K562 (cell line): ENCODE results near the gene LDB2. TPM values are rescaled to one million over a fixed set of nuclear protein-coding genes. Genes with fewer than 3 reads are reported as not detected.

Experiments used
- ATAC-seq: fragments of 200-7000 bp; cut with Tn5 transposase; 3 replicates; pipeline ENCODE4 v1.9.1; 2020; ENCODE audit warnings: moderate library complexity
- BruUV-seq: library from RNA; stranded (reverse); fragments of 400-500 nt; replicated peaks from 2 replicates; lab custom pipeline; 2021; lab: Mats Ljungman, UMichigan
- CTCF ChIA-PET: fragments of 300-600 bp; formaldehyde crosslinking; extraction: SDS; loops from one replicate; lab custom pipeline; 2021; ENCODE audit warnings: low intra/inter-chr PET ratio; lab: Yijun Ruan, JAX
- POLR2A ChIA-PET: fragments of 300-600, 350-650 bp; sonication (Branson Sonifier 250); formaldehyde crosslinking; extraction: SDS; loops from one replicate; lab custom pipeline; 2021; ENCODE audit warnings: antibody characterized with exemption, inconsistent platforms; lab: Yijun Ruan, JAX
- DNase-seq, 4 experiments: peaks; one replicate each; pipeline versions ENCODE4 v3.0.0 to v3.0.0-alpha.2; 2011 to 2018; ENCODE audit warnings: low spot score in 3 of 4, mixed read lengths in 3 of 4; ENCODE audit errors: extremely low read depth in 1 of 4
- FAIRE-seq: peaks from 2 replicates; lab custom pipeline; 2011; peaks lifted over from hg19 to GRCh38; lab: Jason Lieb, UNC
- H2AFZ ChIP-seq: 2 replicates; pipeline ENCODE4 v1.6.0; 2011; ENCODE audit warnings: low read depth, low read length, control low read depth, inconsistent platforms
- H3K27ac ChIP-seq: fragments of 200-600 bp; 3 replicates; pipeline ENCODE4 v1.8.0; 2011; ENCODE audit warnings: low read depth, mild to moderate bottlenecking, control low read depth, inconsistent platforms, low read length, moderate library complexity, mixed read lengths; ENCODE audit errors: extremely low read depth
- H3K27me3 ChIP-seq, 2 experiments: fragments of 300-600 bp in 1 of 2; 2 replicates in 1 of 2; 3 replicates in 1 of 2; pipeline versions ENCODE4 v1.6.0 to v1.8.0; 2011; ENCODE audit warnings: inconsistent platforms in 2 of 2, low read length in 2 of 2, mild to moderate bottlenecking in 1 of 2, mixed read lengths in 1 of 2, moderate library complexity in 1 of 2; ENCODE audit not compliant: control insufficient read depth in 2 of 2, insufficient read depth in 2 of 2
- H3K36me3 ChIP-seq: fragments of 300-600 bp; 3 replicates; pipeline ENCODE4 v1.8.0; 2011; ENCODE audit warnings: mild to moderate bottlenecking, low read length, inconsistent platforms; ENCODE audit not compliant: control insufficient read depth, insufficient read depth
- H3K4me1 ChIP-seq, 2 experiments: fragments of 200-600 bp in 1 of 2; replicated peaks in 1 of 2; 2 replicates in 1 of 2; 3 replicates in 1 of 2; pipeline versions ENCODE4 v1.5.1 to v1.8.0; 2011; ENCODE audit warnings: inconsistent platforms in 2 of 2, low read length in 2 of 2, mild to moderate bottlenecking in 1 of 2, mixed read lengths in 1 of 2, moderate library complexity in 1 of 2; ENCODE audit not compliant: control insufficient read depth in 2 of 2, insufficient read depth in 2 of 2
- H3K4me2 ChIP-seq: 2 replicates; pipeline ENCODE4 v1.6.1; 2011; ENCODE audit warnings: low read length, control low read depth, inconsistent platforms, mixed read lengths; ENCODE audit not compliant: insufficient read depth
- H3K4me3 ChIP-seq: fragments of 200-600 bp; sonication (generic), shearing (Covaris generic); 2 replicates; pipeline ENCODE4 v1.5.1; 2016; ENCODE audit warnings: control low read depth, inconsistent platforms
- H3K79me2 ChIP-seq: fragments of 200-600 bp; 3 replicates; pipeline ENCODE4 v1.8.0; 2011; ENCODE audit warnings: low read length, inconsistent platforms; ENCODE audit not compliant: control insufficient read depth, insufficient read depth
- H3K9ac ChIP-seq, 2 experiments: 2 replicates each; pipeline versions ENCODE4 v1.6.0 to v1.6.1; 2011; ENCODE audit warnings: low read depth in 2 of 2, low read length in 2 of 2, control low read depth in 1 of 2, inconsistent platforms in 1 of 2, mild to moderate bottlenecking in 1 of 2, mixed read lengths in 1 of 2; ENCODE audit not compliant: insufficient read depth in 1 of 2
- H3K9me1 ChIP-seq: one replicate; pipeline ENCODE4 v1.6.0; 2011; ENCODE audit warnings: inconsistent platforms, mild to moderate bottlenecking, low read length, moderate library complexity; ENCODE audit not compliant: control insufficient read depth, insufficient read depth
- H3K9me3 ChIP-seq: replicated peaks from 2 replicates; pipeline ENCODE4 v1.5.1; 2011; ENCODE audit warnings: low read depth, low read length, inconsistent platforms; ENCODE audit not compliant: control insufficient read depth, insufficient read depth
- H4K20me1 ChIP-seq: replicated peaks from 2 replicates; pipeline ENCODE4 v1.6.1; 2011; ENCODE audit warnings: low read length, inconsistent platforms, mixed read lengths; ENCODE audit not compliant: control insufficient read depth, insufficient read depth
- KLF16 ChIP-seq: IDR thresholded peaks from 2 replicates; pipeline ENCODE4 v1.6.1; 2016; ENCODE audit warnings: antibody characterized with exemption
- NBN ChIP-seq: fragments of 450-650 bp; IDR thresholded peaks from 2 replicates; pipeline ENCODE4 v1.6.1; 2016; ENCODE audit warnings: low read depth, mild to moderate bottlenecking
- WGBS: fragments of 100-300 bp; shearing (Covaris generic); methylation state at CpG from one replicate; pipeline ENCODE4 v1.1.6; 2016; ENCODE audit warnings: low coverage, mixed read lengths; ENCODE audit not compliant: insufficient coverage; ENCODE audit errors: missing lambda C conversion rate; 5-methylcytosine and 5-hydroxymethylcytosine counted together
- in situ Hi-C: fragments of 300-500 bp; cut with MboI; formaldehyde crosslinking; loops from 4 replicates; pipeline ENCODE4 v1.15.0; 2018; ENCODE audit warnings: inconsistent platforms, mixed read lengths
- intact Hi-C: fragments of 100-400 bp; cut with micrococcal nuclease; formaldehyde crosslinking; loops from 2 replicates; pipeline ENCODE4 v1.14.2; 2022
- polyA plus RNA-seq, 8 experiments: library from polyadenylated mRNA; depleted of rRNA in 4 of 8; stranded (reverse) in 5 of 8; unstranded in 3 of 8; fragments of >200 nt; fragmentation: Nextera tagmentation in 2 of 8; fragmentation: Illumina TruSeq in 1 of 8; extraction: Ambion mirVana in 2 of 8; extraction: Trizol in 1 of 8; gene quantifications; 2 replicates each; pipeline versions ENCODE4 v1.2.1 to v1.2.3, GENCODE V29; 2011 to 2014; ENCODE audit warnings: inconsistent platforms in 1 of 8, missing spikeins in 1 of 8
- total RNA-seq, 7 experiments: library from RNA; depleted of rRNA in 6 of 7; stranded (reverse); fragments of >200 nt in 6 of 7; fragmentation: Illumina TruSeq in 2 of 7; extraction: Trizol in 2 of 7; gene quantifications; 2 replicates each; pipeline versions ENCODE4 v1.2.1 to v1.2.3, GENCODE V29; 2011 to 2021; ENCODE audit warnings: low replicate concordance in 1 of 7
- TF ChIP-seq, protein P1 (sequence below): fragments of 250-450 bp; sonication (Bioruptor Pico); IDR thresholded peaks from 2 replicates; pipeline ENCODE4 v1.8.0; 2022; ENCODE audit warnings: inconsistent platforms
- TF ChIP-seq, protein P2 (sequence below): sonication (generic); formaldehyde crosslinking; IDR thresholded peaks from 2 replicates; pipeline ENCODE4 v1.8.1; 2023; ENCODE audit warnings: mild to moderate bottlenecking, missing genetic modification reagents

Gene LDB2
- total and polyA plus RNA-seq, 9 of the 15 experiments (the other 6 are each of a cell fraction or from before 2014, with no cell fraction given): 0.10 to 0.20 TPM; not detected in 7

DNA sequence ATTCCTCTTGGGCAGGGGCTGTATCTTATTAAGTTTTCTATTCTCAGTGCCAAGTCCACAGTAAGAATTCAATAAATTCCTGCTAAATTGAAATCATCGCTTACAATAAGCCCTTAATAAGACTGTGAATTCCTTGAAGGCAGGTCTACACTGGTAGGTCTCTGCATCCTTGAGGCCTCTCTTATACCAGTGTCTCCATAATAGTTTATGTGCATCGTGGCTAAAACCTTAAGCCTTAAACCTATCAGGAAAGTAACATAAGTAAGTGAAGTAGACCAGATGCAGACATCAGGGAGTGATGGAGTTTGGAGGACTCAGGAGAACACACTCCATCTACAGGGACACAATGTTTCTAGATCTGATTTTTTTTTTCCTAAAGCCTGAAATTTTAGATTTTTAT is 240.3 kb downstream of the LDB2 start:
- peaks cover 0 to under 1% of the 10 kb centered on the region in 2 experiments; a peak in 1 of 5 replicates for H3K27me3 ChIP-seq
- no peaks in the 10 kb centered on the region for H3K36me3 ChIP-seq
- ChIA-PET POLR2A (no interaction called here), CTCF (no interaction called here)
- no peaks in the 10 kb centered on the region for H3K9me3 ChIP-seq
- no peak for ATAC-seq
- H3K4me3 ChIP-seq: no peak overlapping the region
- no peak for DNase-seq
- H3K4me2 ChIP-seq: no peak overlapping the region
- no peaks in the 10 kb centered on the region for H3K4me1 ChIP-seq
- H3K9me1 ChIP-seq: no peaks in the 10 kb centered on the region
- H3K79me2 ChIP-seq: no peaks in the 10 kb centered on the region
- no peak overlapping the region for H3K27ac ChIP-seq
- WGBS: 0% methylated on average over 2 of the region's 2 CpGs
- no peak overlapping the region for H2AFZ ChIP-seq
- in situ Hi-C loops (no loop called here), intact Hi-C loops (no loop called here)
- no peak for TF ChIP-seq NBN
- TF ChIP-seq, protein P1, sequence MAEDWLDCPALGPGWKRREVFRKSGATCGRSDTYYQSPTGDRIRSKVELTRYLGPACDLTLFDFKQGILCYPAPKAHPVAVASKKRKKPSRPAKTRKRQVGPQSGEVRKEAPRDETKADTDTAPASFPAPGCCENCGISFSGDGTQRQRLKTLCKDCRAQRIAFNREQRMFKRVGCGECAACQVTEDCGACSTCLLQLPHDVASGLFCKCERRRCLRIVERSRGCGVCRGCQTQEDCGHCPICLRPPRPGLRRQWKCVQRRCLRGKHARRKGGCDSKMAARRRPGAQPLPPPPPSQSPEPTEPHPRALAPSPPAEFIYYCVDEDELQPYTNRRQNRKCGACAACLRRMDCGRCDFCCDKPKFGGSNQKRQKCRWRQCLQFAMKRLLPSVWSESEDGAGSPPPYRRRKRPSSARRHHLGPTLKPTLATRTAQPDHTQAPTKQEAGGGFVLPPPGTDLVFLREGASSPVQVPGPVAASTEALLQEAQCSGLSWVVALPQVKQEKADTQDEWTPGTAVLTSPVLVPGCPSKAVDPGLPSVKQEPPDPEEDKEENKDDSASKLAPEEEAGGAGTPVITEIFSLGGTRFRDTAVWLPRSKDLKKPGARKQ (CRISPR knock-in tag): no peak
- TF ChIP-seq, protein P2, sequence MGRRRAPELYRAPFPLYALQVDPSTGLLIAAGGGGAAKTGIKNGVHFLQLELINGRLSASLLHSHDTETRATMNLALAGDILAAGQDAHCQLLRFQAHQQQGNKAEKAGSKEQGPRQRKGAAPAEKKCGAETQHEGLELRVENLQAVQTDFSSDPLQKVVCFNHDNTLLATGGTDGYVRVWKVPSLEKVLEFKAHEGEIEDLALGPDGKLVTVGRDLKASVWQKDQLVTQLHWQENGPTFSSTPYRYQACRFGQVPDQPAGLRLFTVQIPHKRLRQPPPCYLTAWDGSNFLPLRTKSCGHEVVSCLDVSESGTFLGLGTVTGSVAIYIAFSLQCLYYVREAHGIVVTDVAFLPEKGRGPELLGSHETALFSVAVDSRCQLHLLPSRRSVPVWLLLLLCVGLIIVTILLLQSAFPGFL (CRISPR knock-in tag): no peak
- TF ChIP-seq KLF16: no peak
- BruUV-seq: no TSS peak
- H3K9ac ChIP-seq: no peak overlapping the region
- H4K20me1 ChIP-seq: no peaks in the 10 kb centered on the region
- FAIRE-seq: no peak
